IPS-NIHi11 (cell line): ENCODE measurements around the gene FUNDC2.

Experiments
- DNase-seq: peaks from one replicate; pipeline ENCODE4 v3.0.0; 2012; ENCODE audit warnings: mixed read lengths, low spot score

The FUNDC2 gene

DNA sequence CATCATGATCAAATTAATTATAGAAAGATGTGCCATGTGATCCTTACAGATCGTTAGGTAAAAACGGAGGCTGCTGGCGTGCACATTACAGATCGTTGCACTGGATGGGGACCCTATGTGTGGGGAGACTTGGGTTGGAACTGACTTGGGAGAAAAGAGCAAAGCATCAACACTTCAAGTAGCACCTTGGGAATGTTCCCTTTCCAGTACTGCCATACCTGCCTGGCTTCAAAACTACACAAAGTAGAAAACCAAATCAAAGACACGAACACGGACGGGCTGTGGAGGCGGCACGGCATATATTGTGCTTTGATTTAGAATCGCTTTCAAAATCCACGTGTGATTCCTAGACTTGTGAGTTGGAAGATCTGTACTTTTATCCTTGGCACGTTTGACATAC is 43.4 kb downstream of the FUNDC2 start:
- DNase-seq = no peak

DNA sequence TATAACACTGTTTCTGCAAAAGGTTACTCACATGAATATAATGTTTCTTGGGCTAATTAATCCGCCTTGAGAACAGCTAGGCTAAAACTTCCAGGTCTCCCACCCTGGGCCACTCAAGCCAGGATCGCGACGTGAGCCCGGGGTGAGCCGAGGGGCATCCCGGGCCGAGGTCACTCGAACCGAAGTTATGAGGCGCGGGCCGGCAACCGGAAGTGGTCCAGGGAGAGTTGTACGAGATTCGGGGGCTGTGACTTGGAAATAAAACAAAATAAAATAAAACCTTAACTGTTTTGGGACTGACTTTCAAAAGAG is 44.0 kb downstream of the FUNDC2 start:
- DNase-seq = peak; percentile 33

DNA sequence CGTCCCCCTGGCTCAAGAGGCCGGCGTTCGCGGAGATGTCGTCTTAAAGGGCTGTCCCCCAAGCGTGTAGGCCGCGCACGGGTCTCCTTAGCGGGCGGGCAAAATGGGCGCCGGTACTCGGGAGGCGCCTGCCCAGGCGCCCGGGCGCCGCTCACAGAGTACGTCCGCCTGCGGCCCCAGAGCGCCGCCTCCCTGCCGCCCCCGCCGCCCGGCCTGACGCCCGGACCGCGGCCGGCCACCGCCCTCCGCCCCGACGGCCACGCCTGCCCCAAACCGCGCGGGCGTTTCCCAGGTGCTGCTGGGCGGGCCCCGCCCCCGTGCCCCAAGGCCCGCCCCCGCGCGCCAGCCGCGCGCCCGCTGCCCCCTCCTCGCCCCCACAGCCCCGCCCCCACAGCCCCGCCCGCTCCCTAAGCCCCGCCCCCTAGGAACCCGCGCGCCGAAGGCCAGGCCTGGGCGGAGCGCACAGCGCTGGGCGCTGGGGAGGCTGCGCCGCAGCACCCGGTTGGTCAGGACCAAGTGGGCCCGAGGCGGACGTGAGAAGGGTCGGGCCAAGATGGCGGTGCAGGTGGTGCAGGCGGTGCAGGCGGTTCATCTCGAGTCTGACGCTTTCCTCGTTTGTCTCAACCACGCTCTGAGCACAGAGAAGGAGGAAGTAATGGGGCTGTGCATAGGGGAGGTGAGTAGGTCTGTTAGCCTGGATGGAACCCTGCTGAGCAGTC is 44.5 kb downstream of the FUNDC2 start, which contains the start of the genes BRCC3, CMC4 and MTCP1:
TSS of gene BRCC3 (plus strand) at position 534 of the 719 bp plus-strand sequence. CDS start at position 554, 20 bp downstream.
TSS of gene CMC4 (minus strand) at position 162 of the 719 bp plus-strand sequence. CDS start 7,113 bp downstream, outside the sequence.
TSS of gene MTCP1 (minus strand) at position 162 of the 719 bp plus-strand sequence. CDS start 5,126 bp downstream, outside the sequence.
- peak; percentile 88 for DNase-seq

DNA sequence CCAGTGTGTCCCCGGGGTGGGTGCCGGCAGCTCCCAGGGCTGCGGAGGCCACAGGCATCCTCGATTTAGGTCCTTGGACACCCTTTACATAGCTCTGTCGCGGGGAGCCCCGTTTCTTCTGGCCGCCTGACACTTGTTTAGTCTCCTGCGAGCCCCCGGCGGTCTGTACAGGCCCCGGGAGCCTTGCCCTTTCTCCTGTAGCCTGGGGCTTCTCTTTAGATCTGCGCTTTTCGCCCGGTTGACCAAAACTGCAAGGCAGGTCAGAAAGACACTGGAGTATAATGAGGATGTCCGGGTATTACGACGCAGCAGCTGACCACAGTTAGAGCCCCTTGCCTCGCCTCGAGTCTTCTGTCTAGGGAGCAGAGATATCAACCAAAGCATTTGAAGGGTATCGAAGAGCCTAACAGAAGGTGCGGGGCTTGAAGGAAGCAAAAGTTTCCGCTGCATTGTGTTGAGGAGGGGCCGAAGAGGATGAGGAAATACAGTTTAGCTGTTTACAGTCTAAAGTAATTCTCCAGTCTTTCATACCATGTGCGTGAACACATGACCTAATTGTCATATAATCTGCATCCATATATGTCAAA is 45.1 kb downstream of the FUNDC2 start:
- no peak for DNase-seq

DNA sequence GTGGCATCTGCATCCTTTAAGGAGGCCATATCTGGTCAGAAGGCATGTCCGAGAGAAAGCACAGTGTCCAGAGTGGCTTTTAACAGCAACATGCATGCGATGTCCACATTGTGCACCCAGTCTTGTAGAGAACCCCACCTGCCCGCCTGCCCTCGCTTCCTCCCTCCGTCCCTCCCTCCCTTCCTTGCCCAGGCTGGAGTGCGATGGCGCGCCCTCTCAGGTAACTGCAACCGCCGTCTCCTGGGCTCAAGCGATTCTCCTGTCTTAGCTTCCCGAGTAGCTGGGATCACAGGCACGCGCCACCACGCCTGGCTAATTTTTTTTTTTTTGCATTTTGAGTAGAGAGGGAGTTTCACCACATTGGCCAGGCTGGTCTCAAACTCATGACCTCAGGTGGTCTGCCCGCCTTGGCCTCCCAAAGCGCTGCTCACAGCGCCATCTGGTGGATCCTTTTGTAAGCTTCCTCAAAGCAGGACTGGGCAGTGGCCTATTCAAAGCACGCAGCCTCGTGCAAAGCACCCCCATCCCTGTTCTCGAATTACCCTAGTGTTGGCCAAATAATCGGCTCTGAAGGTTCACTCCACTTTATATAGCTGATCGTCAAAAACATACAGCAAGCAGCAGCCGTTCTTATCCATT is 59.7 kb downstream of the FUNDC2 start:
- peak; percentile 38 for DNase-seq

DNA sequence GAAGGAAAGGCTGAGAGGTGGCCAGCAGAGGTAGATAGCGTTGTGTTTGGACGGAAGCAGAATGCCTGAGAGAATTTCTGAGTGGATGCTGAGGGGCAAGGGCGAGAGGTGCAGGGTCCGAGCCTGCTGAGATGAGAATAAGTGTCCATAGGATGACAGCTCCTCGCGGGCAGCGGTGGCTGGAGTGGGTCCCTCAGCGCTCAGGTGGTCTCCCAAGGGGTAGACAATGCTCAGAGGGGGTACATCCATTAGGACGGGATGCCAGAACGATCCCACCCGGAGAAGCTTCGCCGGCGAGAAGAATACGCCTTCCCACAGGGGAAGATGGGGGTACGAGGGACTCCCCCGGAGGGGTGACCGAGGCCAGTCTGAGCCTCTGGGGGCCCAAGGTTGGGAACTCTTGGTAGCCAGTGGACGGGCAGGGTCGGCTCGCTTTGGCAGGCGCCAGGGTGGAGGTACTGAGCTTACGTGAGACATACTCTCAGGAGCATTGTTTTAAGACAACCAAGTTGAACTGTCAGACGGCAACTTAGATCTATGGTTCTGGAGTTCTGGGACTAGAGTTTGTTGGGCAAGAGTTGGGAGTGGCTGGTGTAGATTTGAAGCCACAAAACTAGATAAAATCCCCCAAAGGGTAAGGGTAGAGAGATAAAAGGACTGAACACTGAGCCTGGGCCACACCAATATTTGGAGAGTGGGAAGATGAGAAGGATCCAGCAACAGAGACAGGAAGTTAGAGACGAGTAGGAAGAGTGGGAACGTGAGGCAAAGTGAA is 60.5 kb downstream of the FUNDC2 start:
- DNase-seq = no peak

DNA sequence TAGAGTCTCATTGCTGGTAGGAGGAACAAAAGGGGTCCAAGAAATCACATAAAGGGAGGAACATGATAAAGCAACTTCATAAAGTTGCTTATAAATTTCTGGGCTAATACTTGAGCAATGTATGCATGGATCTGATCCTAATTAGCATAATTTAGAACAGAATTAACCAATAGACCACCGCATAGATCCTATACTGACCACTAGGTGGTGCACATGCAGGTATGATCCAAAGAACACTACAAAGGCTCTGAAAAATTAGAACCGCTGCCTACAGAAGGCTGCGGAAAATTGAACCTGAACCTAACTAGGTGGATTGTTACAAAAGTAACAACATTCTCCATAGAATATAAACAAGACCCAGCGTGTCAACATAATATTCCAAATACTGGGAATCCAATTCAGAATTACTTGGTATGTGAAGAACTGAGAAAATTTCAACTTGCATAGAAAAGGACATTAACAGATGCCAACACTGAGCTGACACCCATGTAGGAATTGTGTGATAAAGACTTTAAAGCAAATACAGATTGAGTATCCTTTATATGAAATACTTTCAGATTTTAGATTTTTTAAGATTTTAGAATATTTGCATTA is 67.9 kb downstream of the FUNDC2 start:
- DNase-seq = peak; percentile 17

DNA sequence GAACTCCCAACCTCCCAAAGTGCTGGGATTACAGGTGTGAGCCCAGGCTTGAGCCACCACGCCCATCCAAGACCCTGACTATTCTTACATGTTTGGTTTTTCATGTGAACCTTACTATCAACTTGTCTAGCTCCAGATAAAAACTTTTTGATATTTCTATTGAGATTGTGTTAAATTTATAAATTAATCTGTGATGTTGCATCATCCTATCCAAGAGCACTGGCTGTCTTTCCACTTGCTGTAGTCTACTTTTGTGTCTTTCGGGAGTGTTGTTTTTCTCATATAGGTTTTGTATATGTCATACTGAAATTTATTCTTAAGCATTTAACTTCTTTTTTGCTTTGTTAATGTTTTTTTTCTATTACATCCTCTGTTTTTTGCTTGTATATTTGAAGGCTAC is 79.3 kb downstream of the FUNDC2 start:
- DNase-seq = no peak

DNA sequence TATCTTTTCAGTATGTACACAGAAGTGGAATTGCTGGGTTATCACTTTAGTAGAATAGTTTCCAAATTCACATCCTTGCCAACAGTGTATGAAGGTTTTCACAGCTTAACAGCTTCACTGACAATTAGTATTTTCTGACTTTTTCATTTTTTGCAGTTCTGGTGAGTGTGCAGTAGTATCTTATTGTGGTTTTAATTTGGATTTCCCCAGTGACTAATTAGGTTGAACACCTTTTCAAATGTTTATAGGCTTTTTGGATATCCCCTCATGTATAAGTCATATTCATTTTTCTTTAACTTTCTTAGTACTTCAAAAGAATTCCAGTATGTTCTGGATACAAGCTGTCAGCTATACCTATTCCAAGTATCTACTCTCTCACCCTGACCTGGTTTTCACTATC is 81.8 kb downstream of the FUNDC2 start:
- no peak for DNase-seq
